OCI-M2 (cell line): Measurements from ENCODE around the gene SLAMF8.

Source experiments
- DNase-seq: peaks from one replicate; lab custom pipeline; 2025; ENCODE audit not compliant: unreplicated experiment; lab: John Stamatoyannopoulos, UW

SLAMF8 gene

GRCh38 chr1:159817276-159818041 lies 9.2 kb upstream of the SLAMF8 start:
- DNase-seq, result no peak

GRCh38 chr1:159821171-159821867 lies 5.4 kb upstream of the SLAMF8 start:
- DNase-seq, result peak; percentile 11

GRCh38 chr1:159823406-159823805 lies 3.3 kb upstream of the SLAMF8 start:
- DNase-seq, result no peak

- DNase-seq, result no peak
Observed at GRCh38 chr1:159825564-159825963, 1.1 kb upstream of the SLAMF8 start.

GRCh38 chr1:159827102-159827490 lies 423 bp downstream of the SLAMF8 start:
- no peak for DNase-seq

- DNase-seq, result no peak
Observed at GRCh38 chr1:159827549-159827948, 876 bp downstream of the SLAMF8 start.

GRCh38 chr1:159828176-159828575 lies 1.5 kb downstream of the SLAMF8 start:
- DNase-seq, result no peak

GRCh38 chr1:159828581-159829272 lies 2.1 kb downstream of the SLAMF8 start:
- DNase-seq, result no peak

GRCh38 chr1:159829273-159829634 lies 2.6 kb downstream of the SLAMF8 start:
- DNase-seq, result no peak

GRCh38 chr1:159829822-159830465 lies 3.3 kb downstream of the SLAMF8 start:
- DNase-seq, result no peak

GRCh38 chr1:159830722-159831121 lies 4.0 kb downstream of the SLAMF8 start:
- DNase-seq, result no peak

GRCh38 chr1:159831412-159832141 lies 4.9 kb downstream of the SLAMF8 start:
- DNase-seq, result no peak

GRCh38 chr1:159832309-159832708 lies 5.6 kb downstream of the SLAMF8 start:
- DNase-seq, result no peak

- no peak for DNase-seq
Observed at GRCh38 chr1:159835356-159835755, 8.7 kb downstream of the SLAMF8 start.

GRCh38 chr1:159835862-159836525 lies 9.3 kb downstream of the SLAMF8 start:
- DNase-seq, result no peak

- no peak for DNase-seq
Observed at GRCh38 chr1:159838715-159839114, 12.0 kb downstream of the SLAMF8 start.

- no peak for DNase-seq
Observed at GRCh38 chr1:159839116-159839849, 12.6 kb downstream of the SLAMF8 start.

GRCh38 chr1:159841749-159842148 lies 15.1 kb downstream of the SLAMF8 start:
- DNase-seq, result no peak

- DNase-seq, result no peak
Observed at GRCh38 chr1:159843459-159843858, 16.8 kb downstream of the SLAMF8 start.
